Measurements from ENCODE around the gene NGEF. TPM values are rescaled to one million over a fixed set of nuclear protein-coding genes. Genes with fewer than 3 reads are reported as not detected.
"Not testable (repeated sequence)": the region's sequence is repeated elsewhere in the genome, so short reads cannot be mapped to it uniquely, and the experiment has no call there.

The NGEF gene
- total RNA-seq, 1 experiment from 2014 or later: 13.8 TPM

GRCh38 chr2:232925821-232926156 lies 87.3 kb downstream of the NGEF start:
- H3K36me3 ChIP-seq: no peaks in the 10 kb centered on the region
- no peaks in the 10 kb centered on the region for H3K27me3 ChIP-seq (replicated peaks)
- peak in 1 of 2 experiments; percentile 28 for DNase-seq (ENCODE audit: low read depth in 1 of 2, low spot score in 2 of 2)
- peaks cover 14% of the 10 kb centered on the region for H3K4me1 ChIP-seq (replicated peaks)
- H3K27ac ChIP-seq: no peak overlapping the region
- H3K9me3 ChIP-seq (replicated peaks): no peaks in the 10 kb centered on the region
- H3K4me3 ChIP-seq: no peak overlapping the region

GRCh38 chr2:232925153-232925820 lies 87.8 kb downstream of the NGEF start:
- no peaks in the 10 kb centered on the region for H3K9me3 ChIP-seq (replicated peaks)
- peaks cover 14% of the 10 kb centered on the region for H3K4me1 ChIP-seq (replicated peaks)
- H3K36me3 ChIP-seq: no peaks in the 10 kb centered on the region
- peak in 1 of 2 experiments; percentile 34 for DNase-seq (ENCODE audit: low read depth in 1 of 2, low spot score in 2 of 2)
- H3K27me3 ChIP-seq (replicated peaks): no peaks in the 10 kb centered on the region
- H3K4me3 ChIP-seq: no peak overlapping the region
- H3K27ac ChIP-seq: no peak overlapping the region

- H3K27ac ChIP-seq: no peak overlapping the region
- H3K4me1 ChIP-seq (replicated peaks): peaks cover 14% of the 10 kb centered on the region
- H3K36me3 ChIP-seq: peaks cover 4% of the 10 kb centered on the region; the same call in 1 of the 2 replicates
- no peak for DNase-seq (ENCODE audit: low read depth in 1 of 2, low spot score in 2 of 2)
- no peak overlapping the region for H3K4me3 ChIP-seq
- H3K9me3 ChIP-seq (replicated peaks): no peaks in the 10 kb centered on the region
- no peaks in the 10 kb centered on the region for H3K27me3 ChIP-seq (replicated peaks)
Observed at GRCh38 chr2:232924433-232924832, 88.6 kb downstream of the NGEF start.

GRCh38 chr2:232920760-232921159 lies 92.3 kb downstream of the NGEF start:
- Histone ChIP-seq H3K4me3 (no peak overlapping the region), H3K36me3 (peaks cover 4% of the 10 kb centered on the region; the same call in 1 of the 2 replicates), H3K27me3 (replicated peaks) (no peaks in the 10 kb centered on the region), H3K27ac (no peak overlapping the region), H3K9me3 (replicated peaks) (no peaks in the 10 kb centered on the region), H3K4me1 (replicated peaks) (no peaks in the 10 kb centered on the region)
- no peak for DNase-seq (ENCODE audit: low read depth in 1 of 2, low spot score in 2 of 2)

GRCh38 chr2:232920055-232920454 lies 93.0 kb downstream of the NGEF start:
- H3K4me1 ChIP-seq (replicated peaks): no peaks in the 10 kb centered on the region
- H3K36me3 ChIP-seq: peaks cover 4% of the 10 kb centered on the region; the same call in 1 of the 2 replicates
- no peaks in the 10 kb centered on the region for H3K9me3 ChIP-seq (replicated peaks)
- H3K27me3 ChIP-seq (replicated peaks): no peaks in the 10 kb centered on the region
- H3K27ac ChIP-seq: no peak overlapping the region
- H3K4me3 ChIP-seq: no peak overlapping the region
- DNase-seq (ENCODE audit: low read depth in 1 of 2, low spot score in 2 of 2): no peak

- peaks cover 4% of the 10 kb centered on the region; the same call in 1 of the 2 replicates for H3K36me3 ChIP-seq
- DNase-seq (ENCODE audit: low read depth in 1 of 2, low spot score in 2 of 2): no peak
- H3K9me3 ChIP-seq (replicated peaks): no peaks in the 10 kb centered on the region
- no peak overlapping the region for H3K27ac ChIP-seq
- H3K4me1 ChIP-seq (replicated peaks): no peaks in the 10 kb centered on the region
- H3K4me3 ChIP-seq: no peak overlapping the region
- H3K27me3 ChIP-seq (replicated peaks): no peaks in the 10 kb centered on the region
Observed at GRCh38 chr2:232919141-232919540, 93.9 kb downstream of the NGEF start.

GRCh38 chr2:232913903-232914302 lies 99.2 kb downstream of the NGEF start:
- no peak for DNase-seq (ENCODE audit: low read depth in 1 of 2, low spot score in 2 of 2)
- Histone ChIP-seq H3K27ac (no peak overlapping the region), H3K4me3 (no peak overlapping the region), H3K4me1 (replicated peaks) (no peaks in the 10 kb centered on the region), H3K36me3 (no peaks in the 10 kb centered on the region), H3K27me3 (replicated peaks) (no peaks in the 10 kb centered on the region), H3K9me3 (replicated peaks) (no peaks in the 10 kb centered on the region; the same call in 1 of the 2 replicates)

- DNase-seq (ENCODE audit: low read depth in 1 of 2, low spot score in 2 of 2): no peak
- no peaks in the 10 kb centered on the region for H3K4me1 ChIP-seq (replicated peaks)
- H3K4me3 ChIP-seq: no peak overlapping the region
- H3K27me3 ChIP-seq (replicated peaks): no peaks in the 10 kb centered on the region
- no peaks in the 10 kb centered on the region; the same call in 1 of the 2 replicates for H3K9me3 ChIP-seq (replicated peaks)
- no peaks in the 10 kb centered on the region for H3K36me3 ChIP-seq
- H3K27ac ChIP-seq: no peak overlapping the region
Observed at GRCh38 chr2:232911712-232912277, 101.3 kb downstream of the NGEF start.

GRCh38 chr2:232910376-232910775 lies 102.7 kb downstream of the NGEF start:
- H3K4me3 ChIP-seq: no peak overlapping the region
- H3K27ac ChIP-seq: no peak overlapping the region
- no peaks in the 10 kb centered on the region for H3K36me3 ChIP-seq
- H3K4me1 ChIP-seq (replicated peaks): no peaks in the 10 kb centered on the region
- no peaks in the 10 kb centered on the region for H3K27me3 ChIP-seq (replicated peaks)
- DNase-seq (ENCODE audit: low read depth in 1 of 2, low spot score in 2 of 2): no peak
- no peaks in the 10 kb centered on the region; the same call in 1 of the 2 replicates for H3K9me3 ChIP-seq (replicated peaks)

GRCh38 chr2:232908695-232909094 lies 104.4 kb downstream of the NGEF start:
- Histone ChIP-seq H3K27me3 (replicated peaks) (no peaks in the 10 kb centered on the region), H3K9me3 (replicated peaks) (no peaks in the 10 kb centered on the region; the same call in 1 of the 2 replicates), H3K36me3 (no peaks in the 10 kb centered on the region), H3K27ac (no peak overlapping the region), H3K4me3 (no peak overlapping the region), H3K4me1 (replicated peaks) (no peaks in the 10 kb centered on the region)
- no peak for DNase-seq (ENCODE audit: low read depth in 1 of 2, low spot score in 2 of 2)

- not testable (repeated sequence) for H3K4me3 ChIP-seq; DNase-seq (ENCODE audit: low read depth in 1 of 2, low spot score in 2 of 2); H3K36me3 ChIP-seq; H3K27ac ChIP-seq; H3K4me1 ChIP-seq (replicated peaks); H3K9me3 ChIP-seq (replicated peaks); H3K27me3 ChIP-seq (replicated peaks)
Observed at GRCh38 chr2:232907718-232908085, 105.4 kb downstream of the NGEF start.

- H3K9me3 ChIP-seq (replicated peaks); H3K4me3 ChIP-seq; H3K27me3 ChIP-seq (replicated peaks); H3K27ac ChIP-seq; DNase-seq (ENCODE audit: low read depth in 1 of 2, low spot score in 2 of 2); H3K36me3 ChIP-seq: not testable (repeated sequence)
- peaks cover 11% of the 10 kb centered on the region for H3K4me1 ChIP-seq (replicated peaks)
Observed at GRCh38 chr2:232906867-232907717, 106.0 kb downstream of the NGEF start.

GRCh38 chr2:232903989-232904388 lies 109.1 kb downstream of the NGEF start:
- H3K9me3 ChIP-seq (replicated peaks): no peaks in the 10 kb centered on the region

More at GRCh38 chr2:232903989-232904388, 109.1 kb downstream of the NGEF start:
- no peak overlapping the region for H3K27ac ChIP-seq
- DNase-seq (ENCODE audit: low read depth in 1 of 2, low spot score in 2 of 2): peak in 1 of 2 experiments; percentile 25
- H3K27me3 ChIP-seq (replicated peaks): no peaks in the 10 kb centered on the region
- no peaks in the 10 kb centered on the region; the same call in 1 of the 2 replicates for H3K36me3 ChIP-seq
- peaks cover 22% of the 10 kb centered on the region for H3K4me1 ChIP-seq (replicated peaks)
- H3K4me3 ChIP-seq: no peak overlapping the region

Measured in SJSA1 (cell line).